ENCODE results near the gene TMEM120A.

Gene TMEM120A

DNA sequence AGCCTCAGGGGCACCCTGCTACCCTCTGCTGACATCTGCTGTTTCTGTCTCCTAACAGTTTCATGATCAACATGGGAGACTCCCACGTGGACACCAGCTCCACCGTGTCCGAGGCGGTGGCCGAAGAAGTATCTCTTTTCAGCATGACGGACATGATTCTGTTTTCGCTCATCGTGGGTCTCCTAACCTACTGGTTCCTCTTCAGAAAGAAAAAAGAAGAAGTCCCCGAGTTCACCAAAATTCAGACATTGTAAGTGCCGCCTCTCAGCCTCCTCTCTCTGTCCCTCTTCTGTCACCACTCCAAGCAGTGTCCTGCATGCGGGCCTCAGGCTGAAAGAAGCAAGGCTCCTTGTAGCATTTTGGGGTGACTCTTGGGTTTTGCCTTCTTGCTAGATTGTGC is 40.5 kb downstream of the TMEM120A start:
- TF ChIP-seq, protein P1, sequence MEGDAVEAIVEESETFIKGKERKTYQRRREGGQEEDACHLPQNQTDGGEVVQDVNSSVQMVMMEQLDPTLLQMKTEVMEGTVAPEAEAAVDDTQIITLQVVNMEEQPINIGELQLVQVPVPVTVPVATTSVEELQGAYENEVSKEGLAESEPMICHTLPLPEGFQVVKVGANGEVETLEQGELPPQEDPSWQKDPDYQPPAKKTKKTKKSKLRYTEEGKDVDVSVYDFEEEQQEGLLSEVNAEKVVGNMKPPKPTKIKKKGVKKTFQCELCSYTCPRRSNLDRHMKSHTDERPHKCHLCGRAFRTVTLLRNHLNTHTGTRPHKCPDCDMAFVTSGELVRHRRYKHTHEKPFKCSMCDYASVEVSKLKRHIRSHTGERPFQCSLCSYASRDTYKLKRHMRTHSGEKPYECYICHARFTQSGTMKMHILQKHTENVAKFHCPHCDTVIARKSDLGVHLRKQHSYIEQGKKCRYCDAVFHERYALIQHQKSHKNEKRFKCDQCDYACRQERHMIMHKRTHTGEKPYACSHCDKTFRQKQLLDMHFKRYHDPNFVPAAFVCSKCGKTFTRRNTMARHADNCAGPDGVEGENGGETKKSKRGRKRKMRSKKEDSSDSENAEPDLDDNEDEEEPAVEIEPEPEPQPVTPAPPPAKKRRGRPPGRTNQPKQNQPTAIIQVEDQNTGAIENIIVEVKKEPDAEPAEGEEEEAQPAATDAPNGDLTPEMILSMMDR (IDR thresholded peaks at IDR 0.05; ENCODE audit: insufficient read depth, missing control alignments): no peak
- DNase-seq (ENCODE audit: insufficient read length, low spot score) (no peak), FAIRE-seq (no peak)

GRCh38 chr7:75953431-75953830 is 41.0 kb downstream of the TMEM120A start:
- TF ChIP-seq, protein P1 (IDR thresholded peaks at IDR 0.05; ENCODE audit: insufficient read depth, missing control alignments): no peak
- DNase-seq (ENCODE audit: insufficient read length, low spot score): no peak
- FAIRE-seq: no peak

DNA sequence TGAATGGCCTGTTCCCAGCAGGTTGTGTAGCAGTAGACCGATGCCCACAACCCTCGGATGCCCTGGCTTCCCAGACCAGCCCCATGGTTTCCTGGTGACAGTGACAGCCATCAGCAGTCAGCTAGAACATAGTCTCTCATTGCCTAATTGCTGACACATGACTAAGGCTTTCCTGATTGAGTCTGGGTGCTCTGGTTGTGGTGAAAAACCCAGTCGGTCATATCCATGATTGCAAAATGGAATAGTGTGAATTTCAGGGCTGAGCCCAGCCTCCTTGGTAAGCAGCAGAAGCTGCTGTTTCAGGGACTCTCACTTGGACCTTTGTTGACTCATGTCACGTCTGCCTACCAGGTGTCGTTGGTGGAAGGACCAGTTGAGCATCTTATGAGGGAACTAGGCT is 42.9 kb downstream of the TMEM120A start:
- TF ChIP-seq, protein P1 (IDR thresholded peaks at IDR 0.05; ENCODE audit: insufficient read depth, missing control alignments): no peak
- DNase-seq (ENCODE audit: insufficient read length, low spot score): no peak
- FAIRE-seq: no peak

DNA sequence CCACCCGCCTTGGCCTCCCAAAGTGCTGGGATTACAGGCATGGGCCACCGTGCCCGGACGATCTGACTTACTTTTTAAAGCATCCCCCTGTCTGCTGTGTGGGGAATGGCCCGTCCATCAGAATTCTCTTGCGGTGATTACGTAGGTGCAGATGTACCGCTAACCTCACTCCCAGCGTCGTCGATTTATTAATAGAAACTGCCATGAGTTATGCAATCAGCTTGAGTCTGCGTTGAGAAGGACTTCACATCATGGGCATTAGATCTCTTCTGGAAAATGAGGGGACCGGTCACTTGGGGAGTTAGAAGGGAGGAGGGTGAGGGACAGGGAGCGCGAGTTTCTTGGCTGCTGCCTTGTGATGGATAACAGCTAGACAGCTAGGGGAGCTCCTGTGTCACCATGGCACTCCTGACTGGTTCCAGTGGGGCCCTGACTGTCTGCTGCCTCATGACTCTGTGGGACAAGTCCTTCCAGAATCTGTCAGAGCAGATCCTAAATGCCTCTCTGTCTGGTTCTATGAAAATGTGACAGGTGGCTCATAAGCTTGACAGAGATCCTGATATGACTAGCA is 44.2 kb downstream of the TMEM120A start:
- FAIRE-seq (no peak), DNase-seq (ENCODE audit: insufficient read length, low spot score) (no peak)
- TF ChIP-seq, protein P1 (IDR thresholded peaks at IDR 0.05; ENCODE audit: insufficient read depth, missing control alignments): no peak

GRCh38 chr7:75948179-75948578 is 46.2 kb downstream of the TMEM120A start:
- TF ChIP-seq, protein P1 (IDR thresholded peaks at IDR 0.05; ENCODE audit: insufficient read depth, missing control alignments): no peak
- DNase-seq (ENCODE audit: insufficient read length, low spot score): no peak
- no peak for FAIRE-seq

GRCh38 chr7:75946207-75946855 is 48.1 kb downstream of the TMEM120A start:
- no peak for DNase-seq (ENCODE audit: insufficient read length, low spot score)
- FAIRE-seq: no peak
- TF ChIP-seq, protein P1 (IDR thresholded peaks at IDR 0.05; ENCODE audit: insufficient read depth, missing control alignments): no peak
